Muscle of leg (tissue), 11 donors: ENCODE data around the gene PTPRN2. TPM values are rescaled to one million over a fixed set of nuclear protein-coding genes. Genes with fewer than 3 reads are reported as not detected.

Source experiments
- DNase-seq: peaks from one replicate; pipeline ENCODE4 v3.0.0; 2013
- H3K27ac ChIP-seq: one replicate; pipeline ENCODE4 v1.5.1; 2013; ENCODE audit warnings: mild to moderate bottlenecking, low read length, control low read depth
- H3K27me3 ChIP-seq: one replicate; pipeline ENCODE4 v1.6.1; 2013; ENCODE audit warnings: low read length; ENCODE audit not compliant: control insufficient read depth, insufficient read depth
- H3K36me3 ChIP-seq: one replicate; pipeline ENCODE4 v1.6.1; 2013; ENCODE audit warnings: low read length; ENCODE audit not compliant: control insufficient read depth, insufficient read depth
- H3K4me1 ChIP-seq: one replicate; pipeline ENCODE4 v1.6.1; 2013; ENCODE audit warnings: low read length; ENCODE audit not compliant: control insufficient read depth, insufficient read depth
- H3K4me3 ChIP-seq: one replicate; pipeline ENCODE4 v1.5.1; 2013; ENCODE audit warnings: low read length, control low read depth
- H3K9me3 ChIP-seq: replicated peaks from 2 replicates; pipeline ENCODE4 v1.6.1; 2013; ENCODE audit warnings: low read depth, low read length; ENCODE audit not compliant: control insufficient read depth
- WGBS: methylation state at CpG from one replicate; pipeline ENCODE4 v1.1.5; 2013; ENCODE audit warnings: missing lambda C conversion rate; ENCODE audit not compliant: insufficient coverage; 5-methylcytosine and 5-hydroxymethylcytosine counted together
- polyA plus RNA-seq, 8 donors: library from polyadenylated mRNA; unstranded; fragments of 120-200 nt; gene quantifications; one replicate each; pipeline versions ENCODE4 v1.2.1 to v1.2.3, GENCODE V29; 2013; ENCODE audit warnings: inconsistent platforms in 1 of 8, low replicate concordance in 1 of 8; ENCODE audit not compliant: insufficient read length in 8 of 8, insufficient read depth in 1 of 8
- total RNA-seq: library from RNA; stranded (reverse); fragments of 120-200 nt; gene quantifications from one replicate; pipeline ENCODE4 v1.2.4, GENCODE V29; 2013

Gene PTPRN2
- total and polyA plus RNA-seq, 9 donors: 1.4 to 2.9 (median 2.3) TPM

GRCh38 chr7:157638563-157638962 lies 949.1 kb downstream of the PTPRN2 start:
- H3K27ac ChIP-seq: no peak overlapping the region
- WGBS: 87% methylated on average over 6 of the region's 8 CpGs
- peaks cover 2% of the 10 kb centered on the region for H3K27me3 ChIP-seq
- H3K36me3 ChIP-seq: no peaks in the 10 kb centered on the region
- no peaks in the 10 kb centered on the region for H3K4me1 ChIP-seq
- H3K9me3 ChIP-seq: peaks cover 8% of the 10 kb centered on the region
- no peak overlapping the region for H3K4me3 ChIP-seq
- DNase-seq: no peak

- no peak overlapping the region for H3K4me3 ChIP-seq
- no peak overlapping the region for H3K27ac ChIP-seq
- no peak for DNase-seq
- no peaks in the 10 kb centered on the region for H3K4me1 ChIP-seq
- H3K27me3 ChIP-seq: peaks cover 4% of the 10 kb centered on the region
- no peaks in the 10 kb centered on the region for H3K36me3 ChIP-seq
- 83% methylated on average over 11 of the region's 15 CpGs for WGBS
- H3K9me3 ChIP-seq: peaks cover 8% of the 10 kb centered on the region
These were observed 950.2 kb downstream of the PTPRN2 start for GRCh38 chr7:157637216-157637949.

DNA sequence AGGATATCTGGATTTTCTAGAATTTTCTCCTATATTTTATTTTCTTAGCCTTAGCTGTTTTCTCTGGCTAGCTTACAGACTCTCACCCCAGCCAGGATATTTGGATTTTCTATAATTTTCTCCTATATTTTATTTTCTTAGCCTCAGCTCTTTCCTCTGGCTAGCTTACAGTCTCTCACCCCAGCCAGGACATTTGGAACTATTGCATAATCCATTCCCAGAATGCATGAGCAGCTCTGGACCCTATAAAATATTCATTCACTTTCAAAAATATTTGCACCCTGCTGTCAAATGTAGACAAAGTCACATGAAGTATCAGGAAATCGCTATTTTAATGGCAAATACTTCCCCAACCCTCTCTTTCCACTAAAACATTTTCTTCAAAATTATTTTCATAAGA lies 952.0 kb downstream of the PTPRN2 start:
- no CpG with 5 or more reads among the region's 1 CpG for WGBS

DNA sequence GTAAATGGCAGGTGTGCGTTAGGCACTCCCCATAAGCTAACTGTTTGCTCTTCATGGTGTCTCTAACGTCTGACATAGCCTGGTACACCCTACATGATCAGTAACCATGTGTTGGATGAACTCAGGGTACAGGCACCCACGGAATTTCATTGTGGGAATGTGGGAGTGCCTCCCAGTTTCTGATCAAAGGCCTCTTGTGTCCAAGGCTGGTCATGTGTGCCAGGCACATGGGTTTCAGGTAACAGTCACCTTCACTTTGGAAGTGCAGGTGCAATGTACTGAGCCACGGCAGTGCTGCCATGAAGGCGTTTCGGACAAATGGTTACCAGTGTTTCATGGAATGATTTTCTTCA lies 952.5 kb downstream of the PTPRN2 start:
- Histone ChIP-seq H3K4me1 (no peaks in the 10 kb centered on the region), H3K36me3 (no peaks in the 10 kb centered on the region), H3K9me3 (peaks cover 3% of the 10 kb centered on the region), H3K27ac (no peak overlapping the region), H3K27me3 (peaks cover 9% of the 10 kb centered on the region), H3K4me3 (no peak overlapping the region)
- DNase-seq: no peak
- 86% methylated on average over 1 of the region's 6 CpGs for WGBS

More for the DNA sequence above, 952.0 kb downstream of the PTPRN2 start:
- no peaks in the 10 kb centered on the region for H3K4me1 ChIP-seq
- peaks cover 6% of the 10 kb centered on the region for H3K27me3 ChIP-seq
- no peak overlapping the region for H3K27ac ChIP-seq
- DNase-seq: no peak
- H3K36me3 ChIP-seq: no peaks in the 10 kb centered on the region
- no peak overlapping the region for H3K4me3 ChIP-seq
- H3K9me3 ChIP-seq: peaks cover 8% of the 10 kb centered on the region

DNA sequence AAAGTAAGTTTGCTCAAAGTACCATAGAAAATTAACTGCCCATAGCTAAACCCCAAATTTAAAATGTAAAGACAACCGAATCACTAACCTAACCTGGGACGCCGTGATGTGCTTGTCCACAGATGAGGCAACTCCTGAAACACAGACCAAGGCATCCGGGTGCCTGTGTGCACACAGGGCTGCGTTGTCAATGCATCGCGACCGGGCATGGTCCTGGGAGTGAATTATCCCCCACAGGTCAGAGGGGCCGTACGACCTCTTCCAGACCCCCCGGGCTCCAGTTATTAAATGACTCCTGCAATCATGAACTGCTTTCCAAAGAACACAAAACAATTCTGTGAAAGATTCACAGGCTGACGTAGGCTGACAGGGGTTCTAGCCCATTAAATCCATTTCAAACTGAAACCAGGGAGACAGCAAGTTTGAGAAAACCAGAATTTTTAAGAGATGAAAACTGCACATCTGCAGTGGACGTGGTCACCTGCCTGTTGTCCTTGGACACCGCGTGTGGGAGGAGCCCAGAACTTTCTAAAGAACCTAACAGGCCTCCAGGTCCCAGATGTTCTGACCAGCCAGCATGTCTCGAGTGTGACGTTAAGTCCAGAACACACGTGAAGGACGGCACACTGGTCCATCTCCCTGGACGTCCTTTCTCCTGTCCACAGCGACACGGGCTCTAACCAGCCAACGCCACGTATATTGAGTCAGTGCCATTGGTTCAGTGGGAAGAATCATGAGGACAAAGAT lies 953.0 kb downstream of the PTPRN2 start:
- Histone ChIP-seq H3K4me1 (no peaks in the 10 kb centered on the region), H3K4me3 (no peak overlapping the region), H3K36me3 (no peaks in the 10 kb centered on the region), H3K27ac (no peak overlapping the region), H3K9me3 (no peaks in the 10 kb centered on the region), H3K27me3 (peaks cover 11% of the 10 kb centered on the region)
- 81% methylated on average over 21 of the region's 24 CpGs for WGBS
- DNase-seq: no peak

DNA sequence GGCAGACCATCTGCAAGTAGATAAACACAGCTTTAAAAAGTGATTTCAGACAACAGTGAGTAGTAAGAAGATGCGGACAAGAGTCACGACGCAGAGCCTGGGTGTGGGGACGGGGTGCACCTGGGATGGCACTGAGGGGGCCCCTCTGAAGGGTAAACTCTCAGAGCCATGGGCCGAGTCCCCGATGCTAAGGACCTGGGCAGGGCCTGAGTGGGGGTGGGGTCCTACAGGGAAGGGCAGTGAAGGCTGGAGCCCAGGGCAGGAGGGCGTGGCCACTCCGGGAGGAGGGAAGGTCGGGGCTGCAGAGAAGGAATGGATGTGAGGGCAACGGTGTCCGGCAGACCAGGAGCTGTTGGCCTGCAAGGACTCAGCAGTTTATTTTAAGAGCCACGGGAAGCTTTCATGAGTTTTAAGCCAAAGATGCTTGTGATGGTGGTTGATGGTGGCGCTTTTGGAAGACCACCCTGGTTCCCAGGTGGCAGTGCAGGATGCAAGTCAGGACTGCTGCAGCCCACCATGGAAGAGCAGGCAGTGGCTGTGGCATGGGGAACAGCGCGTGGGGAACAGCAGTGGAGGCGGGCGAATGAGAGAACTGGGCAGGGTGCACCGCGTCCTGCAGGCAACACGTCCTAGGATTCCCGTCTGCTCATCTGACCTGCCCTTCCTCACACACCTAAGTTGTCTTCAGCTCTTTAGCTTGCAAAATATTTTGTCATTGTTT lies 954.0 kb downstream of the PTPRN2 start:
- Histone ChIP-seq H3K36me3 (no peaks in the 10 kb centered on the region), H3K4me3 (no peak overlapping the region), H3K4me1 (no peaks in the 10 kb centered on the region), H3K27ac (no peak overlapping the region), H3K9me3 (no peaks in the 10 kb centered on the region), H3K27me3 (peaks cover 11% of the 10 kb centered on the region)
- 65% methylated on average over 14 of the region's 21 CpGs for WGBS
- DNase-seq: no peak

DNA sequence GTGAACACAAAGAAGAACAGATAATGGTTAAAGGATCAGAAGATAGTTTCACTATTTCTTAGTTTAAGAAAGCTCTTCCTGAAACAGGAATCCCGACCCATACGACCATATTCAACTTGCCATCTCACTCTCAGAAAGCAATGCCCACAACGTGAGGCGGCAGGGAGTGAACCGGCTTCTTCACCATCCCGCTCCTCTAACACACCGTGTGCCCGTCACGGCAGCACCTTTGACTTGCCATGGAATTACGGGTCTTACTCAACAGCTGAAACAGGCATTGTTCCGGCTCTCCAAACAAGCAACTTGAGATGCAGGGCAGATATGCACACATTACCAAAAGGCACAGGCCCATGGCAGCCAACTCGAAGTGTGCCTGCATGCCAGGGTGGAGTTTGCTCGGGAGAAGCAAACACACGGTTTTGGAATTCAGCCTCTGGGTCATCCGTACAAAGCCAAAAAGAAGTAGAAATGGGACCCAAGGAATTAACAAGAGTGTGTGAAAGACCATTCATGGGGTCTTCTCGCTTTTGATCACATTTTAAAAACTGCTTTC lies 957.2 kb downstream of the PTPRN2 start:
- no peak for DNase-seq
- Histone ChIP-seq H3K9me3 (no peaks in the 10 kb centered on the region), H3K36me3 (no peaks in the 10 kb centered on the region), H3K27ac (no peak overlapping the region), H3K27me3 (peaks cover 14% of the 10 kb centered on the region), H3K4me1 (no peaks in the 10 kb centered on the region), H3K4me3 (no peak overlapping the region)
- 79% methylated on average over 14 of the region's 16 CpGs for WGBS

- WGBS: 87% methylated on average over 6 of the region's 12 CpGs
- H3K27me3 ChIP-seq: peaks cover 11% of the 10 kb centered on the region
- DNase-seq: no peak
- H3K4me1 ChIP-seq: no peaks in the 10 kb centered on the region
- H3K27ac ChIP-seq: no peak overlapping the region
- no peak overlapping the region for H3K4me3 ChIP-seq
- no peaks in the 10 kb centered on the region for H3K36me3 ChIP-seq
- H3K9me3 ChIP-seq: no peaks in the 10 kb centered on the region
These were observed 959.2 kb downstream of the PTPRN2 start for GRCh38 chr7:157628456-157628855.

- H3K9me3 ChIP-seq: no peaks in the 10 kb centered on the region
- peaks cover 11% of the 10 kb centered on the region for H3K27me3 ChIP-seq
- no peaks in the 10 kb centered on the region for H3K36me3 ChIP-seq
- no peak for DNase-seq
- H3K4me3 ChIP-seq: no peak overlapping the region
- no peak overlapping the region for H3K27ac ChIP-seq
- H3K4me1 ChIP-seq: no peaks in the 10 kb centered on the region
- 60% methylated on average over 3 of the region's 8 CpGs for WGBS
These were observed 960.0 kb downstream of the PTPRN2 start for GRCh38 chr7:157627646-157628045.

- Histone ChIP-seq H3K4me1 (no peaks in the 10 kb centered on the region), H3K27ac (no peak overlapping the region), H3K36me3 (no peaks in the 10 kb centered on the region), H3K27me3 (peaks cover 9% of the 10 kb centered on the region), H3K4me3 (no peak overlapping the region), H3K9me3 (no peaks in the 10 kb centered on the region)
- WGBS: 82% methylated on average over 3 of the region's 8 CpGs
- DNase-seq: no peak
These were observed 960.6 kb downstream of the PTPRN2 start for GRCh38 chr7:157627033-157627432.
